Omental fat pad (tissue), 4 donors: ENCODE data around the gene SYTL2. TPM values are rescaled to one million over a fixed set of nuclear protein-coding genes. Genes with fewer than 3 reads are reported as not detected.
A peak's percentile ranks its signal among the peaks of the same experiment; 100 is the strongest.
"Not testable (repeated sequence)": the region's sequence is repeated elsewhere in the genome, so short reads cannot be mapped to it uniquely, and the experiment has no call there.

ENCODE experiments used
- ATAC-seq: fragments of 150-250 bp; one replicate; pipeline ENCODE4 v1.9.1; 2016; ENCODE audit warnings: mild to moderate bottlenecking, moderate library complexity; ENCODE audit not compliant: low FRiP score
- DNase-seq: peaks from one replicate; pipeline ENCODE4 v3.0.0-alpha.2; 2019; ENCODE audit warnings: low spot score
- CTCF ChIP-seq, 3 donors: fragments of 450-650 bp; IDR thresholded peaks; one replicate each; pipeline ENCODE4 v1.5.1; 2016 to 2017; ENCODE audit warnings: antibody characterized with exemption in 3 of 3, mild to moderate bottlenecking in 3 of 3, moderate library complexity in 2 of 3
- total RNA-seq, 4 donors: library from RNA; depleted of rRNA; stranded (reverse); fragments of >200 nt; gene quantifications; one replicate each; pipeline ENCODE4 v1.1.0, GENCODE V29; 2016

SYTL2 gene
- 10 to 100 TPM; 14.3 to 33.9 (median 17.8) TPM for total RNA-seq

- DNase-seq (peak; percentile 28), ATAC-seq (peak; percentile 89)
- TF ChIP-seq CTCF (IDR thresholded peaks at IDR 0.05): no peak
Measured at GRCh38 chr11:85810871-85811611, at the start of gene SYTL2. Gene SYTL2, minus strand, starts transcription at chr11:85811141. Its CDS starts 53,416 bp downstream, at chr11:85757725.

GRCh38 chr11:85859541-85859940 lies 48.6 kb upstream of the SYTL2 start:
- not testable (repeated sequence) for ATAC-seq, DNase-seq

GRCh38 chr11:85857098-85857497 lies 46.2 kb upstream of the SYTL2 start:
- ATAC-seq (no peak), DNase-seq (no peak)
- TF ChIP-seq CTCF (IDR thresholded peaks at IDR 0.05): no peak

- no peak for TF ChIP-seq CTCF (IDR thresholded peaks at IDR 0.05)
- DNase-seq (no peak), ATAC-seq (no peak)
Measured at GRCh38 chr11:85855341-85855656, 44.4 kb upstream of the SYTL2 start, which contains the start of gene CCDC83. Gene CCDC83, plus strand, starts transcription at chr11:85855383. Its CDS starts 9,741 bp downstream, at chr11:85865124.

- DNase-seq (peak; percentile 62), ATAC-seq (peak; percentile 99)
- TF ChIP-seq CTCF (IDR thresholded peaks at IDR 0.05): peak in 1 of 3 donors; percentile 52
Measured at GRCh38 chr11:85854557-85855340, 43.8 kb upstream of the SYTL2 start.

- ATAC-seq: no peak
Measured at GRCh38 chr11:85854212-85854556, 43.2 kb upstream of the SYTL2 start.

GRCh38 chr11:85853541-85853940 lies 42.6 kb upstream of the SYTL2 start:
- DNase-seq, ATAC-seq: not testable (repeated sequence)

More at GRCh38 chr11:85854212-85854556, 43.2 kb upstream of the SYTL2 start:
- DNase-seq: no peak
- no peak for TF ChIP-seq CTCF (IDR thresholded peaks at IDR 0.05)

- DNase-seq, ATAC-seq: not testable (repeated sequence)
Measured at GRCh38 chr11:85852754-85853153, 41.8 kb upstream of the SYTL2 start.
